Mesenchymal stem cell (in vitro differentiated cells and primary cell): ENCODE measurements around the gene DYSF.

ENCODE experiments used
- DNase-seq: peaks from one replicate; pipeline ENCODE4 v3.0.0-alpha.2; 2013
- H2AFZ ChIP-seq: one replicate; pipeline ENCODE4 v1.6.1; 2013; ENCODE audit warnings: low read depth, mild to moderate bottlenecking, control low read depth, inconsistent platforms, low read length, moderate library complexity
- H2AK5ac ChIP-seq: 2 replicates; pipeline ENCODE4 v1.6.1; 2013; ENCODE audit warnings: low read length, moderate library complexity, mild to moderate bottlenecking, inconsistent platforms; ENCODE audit not compliant: severe bottlenecking
- H2BK120ac ChIP-seq: one replicate; pipeline ENCODE4 v1.6.1; 2013; ENCODE audit warnings: low read depth, mild to moderate bottlenecking, inconsistent platforms, low read length, moderate library complexity
- H2BK12ac ChIP-seq, 2 experiments: one replicate each; pipeline ENCODE4 v1.6.1; 2013; ENCODE audit warnings: inconsistent platforms in 2 of 2, low read length in 2 of 2, mild to moderate bottlenecking in 2 of 2, moderate library complexity in 2 of 2, control low read depth in 1 of 2
- H2BK15ac ChIP-seq: one replicate; pipeline ENCODE4 v1.6.1; 2013; ENCODE audit warnings: mild to moderate bottlenecking, low read depth, inconsistent platforms; ENCODE audit not compliant: poor library complexity, severe bottlenecking
- H2BK5ac ChIP-seq: 2 replicates; pipeline ENCODE4 v1.6.1; 2013; ENCODE audit warnings: low read depth, mild to moderate bottlenecking, low read length, control low read depth, inconsistent platforms; ENCODE audit not compliant: poor library complexity, severe bottlenecking
- H3K14ac ChIP-seq, 2 experiments: one replicate each; pipeline ENCODE4 v1.6.1; 2013; ENCODE audit warnings: inconsistent platforms in 2 of 2, low read length in 2 of 2, control low read depth in 1 of 2, mild to moderate bottlenecking in 1 of 2, moderate library complexity in 1 of 2
- H3K18ac ChIP-seq, 2 experiments: one replicate each; pipeline ENCODE4 v1.6.1; 2013; ENCODE audit warnings: inconsistent platforms in 2 of 2, low read length in 2 of 2, control low read depth in 1 of 2, low read depth in 1 of 2, mild to moderate bottlenecking in 1 of 2
- H3K23ac ChIP-seq, 2 experiments: one replicate each; pipeline ENCODE4 v1.6.1; 2013; ENCODE audit warnings: inconsistent platforms in 2 of 2, low read length in 2 of 2, mild to moderate bottlenecking in 2 of 2, moderate library complexity in 2 of 2, control low read depth in 1 of 2
- H3K27ac ChIP-seq: 2 replicates; pipeline ENCODE4 v1.5.1; 2013; ENCODE audit warnings: mild to moderate bottlenecking, moderate library complexity, low read length, control low read depth, inconsistent platforms; ENCODE audit not compliant: poor library complexity, severe bottlenecking
- H3K27me3 ChIP-seq, 2 experiments: 2 replicates each; pipeline versions ENCODE4 v1.6.1 to v1.7.0; 2013; ENCODE audit warnings: low read length in 2 of 2, mild to moderate bottlenecking in 2 of 2, moderate library complexity in 2 of 2, control low read depth in 1 of 2, inconsistent platforms in 1 of 2; ENCODE audit not compliant: control insufficient read depth in 1 of 2, insufficient read depth in 1 of 2
- H3K36me3 ChIP-seq, 2 experiments: 2 replicates each; pipeline versions ENCODE4 v1.6.1 to v1.7.0; 2013; ENCODE audit warnings: low read length in 2 of 2, control low read depth in 1 of 2, inconsistent platforms in 1 of 2, low read depth in 1 of 2, mild to moderate bottlenecking in 1 of 2; ENCODE audit not compliant: insufficient read depth in 2 of 2, control insufficient read depth in 1 of 2
- H3K4ac ChIP-seq, 2 experiments: one replicate each; pipeline ENCODE4 v1.6.1; 2013; ENCODE audit warnings: inconsistent platforms in 2 of 2, low read length in 2 of 2, mild to moderate bottlenecking in 2 of 2, moderate library complexity in 2 of 2, control low read depth in 1 of 2, low read depth in 1 of 2
- H3K4me1 ChIP-seq: 2 replicates; pipeline ENCODE4 v1.6.1; 2013; ENCODE audit warnings: low read depth, low read length, control low read depth; ENCODE audit not compliant: control insufficient read depth, insufficient read depth
- H3K4me2 ChIP-seq: 2 replicates; pipeline ENCODE4 v1.6.1; 2013; ENCODE audit warnings: low read length, mild to moderate bottlenecking, inconsistent platforms; ENCODE audit not compliant: poor library complexity, severe bottlenecking
- H3K4me3 ChIP-seq, 2 experiments: 2 replicates each; pipeline versions ENCODE4 v1.5.1 to v1.7.0; 2013; ENCODE audit warnings: low read length in 2 of 2, mild to moderate bottlenecking in 2 of 2, control low read depth in 1 of 2, low read depth in 1 of 2; ENCODE audit not compliant: insufficient read depth in 1 of 2
- H3K79me1 ChIP-seq: replicated peaks from 2 replicates; pipeline ENCODE4 v1.6.1; 2013; ENCODE audit warnings: mild to moderate bottlenecking, control low read depth, low read length, inconsistent platforms; ENCODE audit not compliant: poor library complexity, severe bottlenecking
- H3K9ac ChIP-seq: 2 replicates; pipeline ENCODE4 v1.7.0; 2013; ENCODE audit warnings: mild to moderate bottlenecking, low read length, moderate library complexity
- H3K9me3 ChIP-seq: 2 replicates; pipeline ENCODE4 v1.7.0; 2013; ENCODE audit warnings: mild to moderate bottlenecking, low read length; ENCODE audit not compliant: control insufficient read depth
- H4K8ac ChIP-seq: one replicate; pipeline ENCODE4 v1.6.1; 2013; ENCODE audit warnings: inconsistent platforms, mild to moderate bottlenecking, low read length, moderate library complexity
- H4K91ac ChIP-seq: one replicate; pipeline ENCODE4 v1.6.1; 2013; ENCODE audit warnings: mild to moderate bottlenecking, low read length, inconsistent platforms
- whole genome bisulfite sequencing: methylation state at CpG from one replicate; pipeline ENCODE4 v1.1.7; 2013; ENCODE audit warnings: mixed read lengths; 5-methylcytosine and 5-hydroxymethylcytosine counted together

The DYSF gene

DNA sequence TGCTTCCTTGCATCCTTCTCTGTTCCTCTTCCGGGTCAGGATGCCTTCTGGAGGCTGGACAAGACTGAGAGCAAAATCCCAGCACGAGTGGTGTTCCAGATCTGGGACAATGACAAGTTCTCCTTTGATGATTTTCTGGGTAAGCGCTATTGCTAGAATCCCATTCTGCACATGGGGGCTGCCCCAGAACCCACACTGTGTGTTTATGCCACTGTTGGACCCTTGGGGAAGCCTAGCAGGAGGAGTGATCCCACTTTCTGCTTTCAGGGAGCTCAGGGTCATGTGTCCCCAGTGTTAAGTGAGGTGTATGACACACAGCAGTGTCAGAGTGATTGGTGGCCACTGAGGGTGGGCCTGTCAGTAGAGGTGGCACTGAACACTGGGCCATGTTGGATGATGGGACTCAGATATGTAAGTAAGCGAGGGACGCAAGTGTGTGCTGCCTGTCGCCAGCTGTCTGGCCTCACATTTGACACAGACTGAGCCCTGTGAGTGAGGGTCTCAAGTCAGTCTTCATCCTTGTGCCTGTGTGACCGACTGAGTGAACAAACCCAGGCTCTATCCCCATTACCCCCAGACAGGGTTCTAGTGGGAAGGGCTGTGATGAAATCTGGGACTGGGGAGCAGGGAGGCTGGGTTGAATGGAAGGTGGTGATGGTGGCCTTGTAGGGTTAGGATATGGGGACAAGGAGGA lies 220.9 kb downstream of the DYSF start:
- H3K23ac ChIP-seq = no peak overlapping the region

DNA sequence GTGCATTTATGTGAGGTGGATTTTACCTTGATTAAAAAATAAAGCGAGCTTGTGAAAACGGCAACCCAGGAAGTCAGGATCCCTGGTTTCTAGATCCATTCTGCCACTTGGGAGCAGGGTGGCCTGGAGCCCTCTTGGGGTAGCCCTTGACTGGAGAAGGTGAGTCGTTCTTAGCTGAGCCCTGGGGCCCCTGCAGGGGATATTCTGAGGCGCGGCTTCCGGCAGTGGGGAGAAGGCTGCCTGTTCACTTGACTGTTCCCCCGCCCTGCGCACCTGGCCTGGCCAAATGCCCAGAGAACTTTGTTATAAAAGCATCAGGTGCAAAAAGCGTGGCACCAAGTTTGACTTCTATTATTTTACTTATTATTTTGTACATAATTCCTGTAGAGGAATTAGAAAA lies 221.9 kb downstream of the DYSF start:
- Histone ChIP-seq H3K4me2 (no peak overlapping the region), H2BK5ac (no peak overlapping the region), H4K8ac (no peak overlapping the region), H2AK5ac (no peak overlapping the region), H3K4ac (no peak overlapping the region), H2AFZ (no peak overlapping the region), H2BK120ac (no peak overlapping the region), H3K4me3 (no peak overlapping the region), H3K23ac (no peak overlapping the region), H3K79me1 (peaks cover 4% of the 10 kb centered on the region), H2BK15ac (no peak overlapping the region), H3K14ac (no peak overlapping the region), H3K18ac (no peak overlapping the region), H2BK12ac (no peak overlapping the region), H4K91ac (no peak overlapping the region), H3K4me1 (peaks cover 3% of the 10 kb centered on the region), H3K27ac (no peak overlapping the region), H3K36me3 (peaks cover 0 to 55% of the 10 kb centered on the region in 2 experiments), H3K9ac (no peak overlapping the region), H3K27me3 (peaks cover 0 to 44% of the 10 kb centered on the region in 2 experiments), H3K9me3 (no peaks in the 10 kb centered on the region)
- 82% methylated on average over 6 of the region's 9 CpGs for WGBS
- no peak for DNase-seq

More for the DNA sequence above, 220.9 kb downstream of the DYSF start:
- Histone ChIP-seq H3K14ac (no peak overlapping the region), H3K4ac (no peak overlapping the region), H2BK15ac (no peak overlapping the region), H3K4me1 (peaks cover 3% of the 10 kb centered on the region), H3K4me2 (no peak overlapping the region), H3K36me3 (peaks cover 0 to 61% of the 10 kb centered on the region in 2 experiments), H3K4me3 (no peak overlapping the region), H3K9ac (no peak overlapping the region), H2AFZ (no peak overlapping the region), H2BK5ac (no peak overlapping the region), H3K18ac (no peak overlapping the region), H2BK12ac (no peak overlapping the region), H4K91ac (no peak overlapping the region), H2BK120ac (no peak overlapping the region), H2AK5ac (no peak overlapping the region), H3K79me1 (peaks cover 4% of the 10 kb centered on the region), H3K27me3 (peaks cover 0 to 53% of the 10 kb centered on the region in 2 experiments), H4K8ac (no peak overlapping the region), H3K9me3 (no peaks in the 10 kb centered on the region), H3K27ac (no peak overlapping the region)
- WGBS = 91% methylated on average over 6 of the region's 7 CpGs
- no peak for DNase-seq

DNA sequence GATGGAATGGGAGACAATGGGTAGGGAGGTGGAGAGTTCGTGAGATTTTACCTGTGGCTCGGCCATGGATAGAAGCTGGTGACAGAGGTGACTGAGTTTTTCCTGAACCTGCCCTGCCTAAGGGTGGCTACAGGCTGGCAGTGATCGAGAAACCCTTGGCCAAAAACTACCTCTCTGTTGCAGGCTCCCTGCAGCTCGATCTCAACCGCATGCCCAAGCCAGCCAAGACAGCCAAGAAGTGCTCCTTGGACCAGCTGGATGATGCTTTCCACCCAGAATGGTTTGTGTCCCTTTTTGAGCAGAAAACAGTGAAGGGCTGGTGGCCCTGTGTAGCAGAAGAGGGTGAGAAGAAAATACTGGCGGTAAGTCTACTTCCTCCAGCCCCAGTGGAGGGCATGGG lies 225.5 kb downstream of the DYSF start:
- Histone ChIP-seq H3K36me3 (peaks cover 0 to 52% of the 10 kb centered on the region in 2 experiments), H2BK5ac (no peak overlapping the region), H3K4me2 (no peak overlapping the region), H3K14ac (no peak overlapping the region), H2BK120ac (no peak overlapping the region), H4K91ac (no peak overlapping the region), H2AK5ac (no peak overlapping the region), H2BK15ac (no peak overlapping the region), H3K9ac (no peak overlapping the region), H3K9me3 (no peaks in the 10 kb centered on the region), H3K23ac (no peak overlapping the region), H3K4ac (no peak overlapping the region), H3K4me3 (no peak overlapping the region), H2BK12ac (no peak overlapping the region), H3K18ac (no peak overlapping the region), H3K79me1 (peaks cover 1% of the 10 kb centered on the region), H2AFZ (no peak overlapping the region), H3K27me3 (peaks cover 0 to 35% of the 10 kb centered on the region in 2 experiments), H4K8ac (no peak overlapping the region), H3K4me1 (peaks cover 6% of the 10 kb centered on the region), H3K27ac (no peak overlapping the region)
- 94% methylated on average over 6 of the region's 6 CpGs for WGBS
- no peak for DNase-seq

DNA sequence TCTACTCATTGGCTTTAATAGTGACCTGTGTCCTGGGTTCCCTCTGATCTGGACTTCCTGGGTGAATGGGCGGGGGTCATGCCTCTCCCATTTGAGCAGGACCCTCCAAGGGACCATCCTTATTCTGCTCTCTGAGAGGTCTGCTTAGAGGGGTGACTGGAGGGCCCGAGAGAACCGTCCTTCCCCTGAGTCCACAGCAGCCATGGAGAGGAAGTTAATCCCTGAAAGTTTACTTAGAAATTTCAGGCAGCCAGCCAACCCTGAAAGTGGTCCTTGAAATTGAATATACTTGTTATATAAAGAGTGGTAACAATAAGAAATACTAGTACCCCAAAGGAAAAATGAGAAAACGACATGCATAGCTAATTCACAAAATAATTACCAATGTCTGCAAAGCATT lies 226.1 kb downstream of the DYSF start:
- H3K27me3 ChIP-seq = peaks cover 0 to 29% of the 10 kb centered on the region in 2 experiments
- H3K36me3 ChIP-seq = peaks cover 0 to 52% of the 10 kb centered on the region in 2 experiments
- no peak overlapping the region for H2BK5ac ChIP-seq
- no peak overlapping the region for H3K9ac ChIP-seq
- no peak overlapping the region for H3K18ac ChIP-seq
- WGBS = 75% methylated on average over 4 of the region's 4 CpGs
- H2BK15ac ChIP-seq = no peak overlapping the region
- H2AFZ ChIP-seq = no peak overlapping the region
- peaks cover 8% of the 10 kb centered on the region for H3K4me1 ChIP-seq
- no peak overlapping the region for H3K4ac ChIP-seq
- no peak overlapping the region for H2BK12ac ChIP-seq
- no peak overlapping the region for H3K4me3 ChIP-seq
- H3K14ac ChIP-seq = no peak overlapping the region
- H4K8ac ChIP-seq = no peak overlapping the region
- H3K27ac ChIP-seq = no peak overlapping the region
- peaks cover 1% of the 10 kb centered on the region for H3K79me1 ChIP-seq
- no peak overlapping the region for H4K91ac ChIP-seq
- H2BK120ac ChIP-seq = no peak overlapping the region
- DNase-seq = no peak
- no peaks in the 10 kb centered on the region for H3K9me3 ChIP-seq
- H3K23ac ChIP-seq = no peak overlapping the region
- no peak overlapping the region for H2AK5ac ChIP-seq
- H3K4me2 ChIP-seq = no peak overlapping the region
